Left forelimb (tissue), 1 donor: Measurements from ENCODE around the gene NOVA1.
"Not testable (repeated sequence)": the region's sequence is repeated elsewhere in the genome, so short reads cannot be mapped to it uniquely, and the experiment has no call there.

ENCODE experiments used
- DNase-seq: peaks from one replicate; pipeline ENCODE4 v3.0.0-alpha.2; 2018; ENCODE audit warnings: low spot score

The NOVA1 gene

DNA sequence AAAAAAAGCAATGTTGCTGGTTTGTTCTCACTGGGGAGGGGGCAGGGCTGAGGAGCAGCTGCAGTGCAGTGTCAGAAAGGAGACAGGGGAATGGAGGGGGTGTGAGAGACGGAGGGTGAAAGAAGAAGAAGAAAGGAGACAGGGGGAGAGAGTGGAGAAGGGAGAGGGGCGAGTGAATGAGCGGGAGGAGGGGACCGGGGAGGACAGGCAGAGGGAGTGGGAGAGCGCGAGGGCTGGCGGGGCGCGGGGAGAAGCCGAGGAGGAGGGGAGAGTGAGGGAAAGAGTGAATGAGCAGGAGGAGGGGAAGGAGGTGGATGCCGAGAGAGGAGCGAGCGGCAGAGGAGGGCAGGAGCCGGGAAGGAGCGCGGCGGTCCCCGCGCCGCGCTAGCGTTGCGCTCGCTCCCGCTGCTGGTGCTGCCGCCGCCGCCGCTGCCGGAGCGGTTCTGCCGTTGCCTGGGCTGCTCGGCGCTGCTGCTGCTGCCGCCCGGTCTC, at the start of gene NOVA1:
NOVA1 (minus strand) TSS at position 445 of the 492 bp plus-strand sequence. CDS start 597 bp downstream, outside the sequence.
- no peak for DNase-seq

DNA sequence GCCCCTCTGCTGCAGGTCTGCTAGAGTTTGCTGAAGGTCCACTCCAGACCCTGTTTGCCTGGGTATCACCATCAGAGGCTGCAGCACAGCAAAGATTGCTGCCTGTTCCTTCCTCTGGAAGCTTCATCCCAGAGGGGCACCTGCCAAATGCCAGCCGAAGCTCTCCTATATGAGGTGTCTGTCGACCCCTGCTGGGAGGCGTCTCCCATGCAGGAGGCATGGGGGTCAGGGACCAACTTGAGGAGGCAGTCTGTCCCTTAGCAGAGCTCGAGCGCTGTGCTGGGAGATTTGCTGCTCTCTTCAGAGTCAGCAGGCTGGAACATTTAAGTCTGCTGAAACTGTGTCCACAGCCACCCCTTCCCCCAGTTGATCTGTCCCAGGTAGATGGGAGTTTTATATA, 47.2 kb upstream of the NOVA1 start:
- DNase-seq, result not testable (repeated sequence)

- DNase-seq, result no peak
Measured at GRCh38 chr14:26636561-26636960, 38.7 kb upstream of the NOVA1 start.

DNA sequence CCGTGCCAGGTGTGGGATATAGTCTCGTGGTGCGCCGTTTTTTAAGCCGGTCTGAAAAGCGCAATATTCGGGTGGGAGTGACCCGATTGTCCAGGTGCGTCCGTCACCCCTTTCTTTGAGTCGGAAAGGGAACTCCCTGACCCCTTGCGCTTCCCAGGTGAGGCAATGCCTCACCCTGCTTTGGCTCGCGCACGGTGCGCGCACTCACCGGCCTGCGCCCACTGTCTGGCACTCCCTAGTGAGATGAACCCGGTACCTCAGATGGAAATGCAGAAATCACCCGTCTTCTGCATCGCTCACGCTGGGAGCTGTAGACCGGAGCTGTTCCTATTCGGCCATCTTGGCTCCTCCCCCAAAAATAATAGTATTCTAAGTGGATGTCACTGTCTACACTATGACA, 37.1 kb upstream of the NOVA1 start:
- not testable (repeated sequence) for DNase-seq

- no peak for DNase-seq
Measured at GRCh38 chr14:26626256-26626655, 28.4 kb upstream of the NOVA1 start.

DNA sequence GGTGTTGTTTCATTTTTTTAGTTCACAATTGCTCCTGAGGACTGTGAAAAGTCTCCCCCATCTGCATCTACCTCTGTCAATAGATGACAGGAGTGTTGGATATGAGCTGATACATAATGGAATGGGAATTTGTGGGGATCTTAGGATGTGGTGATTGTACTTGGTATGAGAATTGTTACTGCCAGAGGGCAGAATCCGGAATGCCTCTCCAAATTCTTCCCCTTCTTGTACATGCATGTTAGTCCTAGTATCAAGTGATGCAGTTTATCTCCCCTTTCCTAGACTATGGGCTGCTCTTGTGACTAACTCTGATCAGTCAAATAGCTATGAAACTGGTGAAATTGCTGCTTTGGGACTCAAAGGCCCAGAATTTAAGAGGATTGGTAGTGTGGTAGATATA, 24.8 kb upstream of the NOVA1 start:
- DNase-seq, result no peak

- no peak for DNase-seq
Measured at GRCh38 chr14:26621807-26622560, 24.2 kb upstream of the NOVA1 start.

- no peak for DNase-seq
Measured at GRCh38 chr14:26621364-26621763, 23.5 kb upstream of the NOVA1 start.

GRCh38 chr14:26611259-26611658, 13.4 kb upstream of the NOVA1 start:
- no peak for DNase-seq

- DNase-seq, result no peak
Measured at GRCh38 chr14:26606729-26607312, 9.0 kb upstream of the NOVA1 start.

GRCh38 chr14:26605602-26606001, 7.8 kb upstream of the NOVA1 start:
- DNase-seq, result no peak

DNA sequence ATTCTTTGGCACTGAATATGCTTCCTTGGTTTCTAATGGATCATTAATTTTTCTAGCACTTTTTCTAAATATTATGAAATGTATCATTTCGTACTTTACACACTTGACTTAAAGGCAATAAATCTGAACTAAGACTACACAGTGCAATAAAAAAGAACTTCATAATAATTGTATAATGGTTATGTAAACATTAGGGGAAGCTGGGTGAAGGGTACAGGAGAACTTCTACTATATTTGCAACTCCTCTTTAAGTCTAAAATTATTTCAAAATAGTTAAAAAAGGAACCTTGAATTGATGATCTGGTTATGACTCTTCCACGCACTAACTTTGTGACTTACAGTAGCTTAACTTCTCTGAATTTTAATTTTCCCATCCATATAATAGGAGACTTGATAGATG, 5.1 kb upstream of the NOVA1 start:
- DNase-seq, result no peak

- no peak for DNase-seq
Measured at GRCh38 chr14:26601856-26602255, 4.0 kb upstream of the NOVA1 start.

DNA sequence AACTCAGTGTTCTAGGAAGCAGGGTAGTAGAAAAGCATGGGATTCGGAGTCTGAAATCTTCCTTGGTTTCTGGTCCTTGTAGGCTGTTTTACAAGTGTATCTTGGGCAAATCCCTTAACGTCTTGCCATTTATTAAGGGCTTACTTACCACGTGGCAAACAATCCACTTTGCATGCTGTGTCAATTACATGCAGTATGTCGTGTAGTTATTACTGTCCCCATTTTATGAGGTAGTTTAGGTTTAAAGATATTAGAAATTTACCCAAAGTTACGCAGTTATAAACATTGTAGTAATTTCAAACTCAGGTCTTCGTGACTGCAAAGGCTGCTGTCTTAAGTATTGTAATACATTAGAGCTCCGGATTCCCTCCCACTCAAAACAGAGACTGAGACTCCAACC, 1.5 kb upstream of the NOVA1 start:
- DNase-seq, result no peak

GRCh38 chr14:26598672-26599131, 869 bp upstream of the NOVA1 start:
- peak; percentile 67 for DNase-seq

DNA sequence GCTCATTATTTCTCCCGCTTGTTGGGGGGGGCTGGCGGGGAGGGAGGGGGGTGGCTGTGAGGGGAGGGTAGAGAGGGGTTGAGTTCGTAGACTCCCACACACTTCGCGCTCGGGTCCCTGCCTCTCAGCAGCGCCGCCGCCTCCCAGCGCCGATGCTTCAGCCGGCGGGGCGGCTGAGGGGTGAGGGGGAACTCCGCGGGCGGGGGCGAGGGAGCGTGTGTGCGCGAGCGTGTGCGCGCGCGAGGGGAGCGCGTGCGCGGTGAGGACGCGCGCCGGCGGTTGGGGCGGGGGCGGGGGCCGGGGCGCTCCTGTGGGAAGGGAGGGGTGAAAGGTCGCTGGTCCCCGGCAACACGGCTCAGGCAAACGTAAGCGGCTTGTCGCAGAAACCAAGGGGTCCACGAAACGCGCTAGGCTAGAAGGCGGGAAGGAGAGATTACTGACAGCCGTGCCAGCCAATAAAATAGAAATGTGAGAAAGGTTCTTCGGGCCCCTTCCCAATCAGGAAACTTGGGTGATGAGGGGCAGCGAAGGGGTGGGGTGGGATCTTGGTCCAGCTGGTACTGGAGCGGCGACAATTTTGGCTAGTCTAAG, 343 bp upstream of the NOVA1 start:
- peak; percentile 94 for DNase-seq

GRCh38 chr14:26597071-26597588, 703 bp downstream of the NOVA1 start:
- DNase-seq, result peak; percentile 78

DNA sequence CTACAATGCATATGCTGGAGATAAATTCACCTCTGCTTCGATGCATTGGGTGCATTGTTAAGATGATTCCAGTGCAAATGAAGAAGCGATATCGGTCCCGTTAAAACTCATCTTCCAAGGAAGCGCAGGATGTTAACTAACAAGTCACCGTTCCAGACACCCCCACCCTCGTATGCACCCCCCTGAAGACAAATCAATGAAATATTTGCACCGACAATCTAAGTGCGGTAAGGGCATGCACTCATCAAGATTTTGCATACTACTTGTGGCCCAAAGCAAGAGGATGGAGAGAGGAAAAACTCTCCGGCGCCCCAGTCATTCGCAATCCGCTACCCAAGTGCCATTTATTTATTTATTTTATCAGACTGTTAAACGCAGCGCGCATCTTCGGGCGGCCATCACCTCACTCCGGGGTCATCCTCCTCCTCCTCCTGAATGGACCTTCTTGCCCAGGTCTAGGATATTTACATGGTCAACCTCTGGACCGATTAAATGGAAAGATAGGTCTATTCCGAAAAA, 1.2 kb downstream of the NOVA1 start:
- DNase-seq, result peak; percentile 65

DNA sequence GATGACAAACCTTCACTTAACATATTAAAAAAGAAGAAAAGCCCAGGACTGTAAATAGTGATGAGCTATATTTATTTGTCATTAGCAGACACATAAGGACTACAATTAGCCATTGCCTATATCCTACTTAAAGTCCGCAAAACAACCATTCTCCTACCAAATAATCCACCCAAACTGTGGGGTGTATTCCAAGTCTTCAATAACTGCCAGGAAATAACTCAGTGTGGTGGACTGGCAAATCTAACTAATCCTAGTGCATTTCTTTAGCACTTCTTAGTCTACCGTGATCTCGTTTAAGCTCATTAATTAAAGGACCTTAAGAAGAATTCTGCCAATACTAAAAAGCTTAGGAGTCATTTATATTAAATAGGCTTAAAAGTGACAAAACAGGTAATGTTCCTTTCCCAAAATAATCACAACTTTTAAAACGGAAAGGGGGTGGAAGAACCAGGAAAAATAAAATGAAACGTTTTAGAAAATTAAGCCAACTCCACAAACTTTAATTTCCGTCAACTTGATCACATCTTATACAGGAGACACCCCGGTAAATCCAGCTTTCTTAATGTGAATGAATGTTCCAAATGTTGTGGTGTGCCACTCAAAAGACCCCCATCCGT, 1.8 kb downstream of the NOVA1 start:
- no peak for DNase-seq

DNA sequence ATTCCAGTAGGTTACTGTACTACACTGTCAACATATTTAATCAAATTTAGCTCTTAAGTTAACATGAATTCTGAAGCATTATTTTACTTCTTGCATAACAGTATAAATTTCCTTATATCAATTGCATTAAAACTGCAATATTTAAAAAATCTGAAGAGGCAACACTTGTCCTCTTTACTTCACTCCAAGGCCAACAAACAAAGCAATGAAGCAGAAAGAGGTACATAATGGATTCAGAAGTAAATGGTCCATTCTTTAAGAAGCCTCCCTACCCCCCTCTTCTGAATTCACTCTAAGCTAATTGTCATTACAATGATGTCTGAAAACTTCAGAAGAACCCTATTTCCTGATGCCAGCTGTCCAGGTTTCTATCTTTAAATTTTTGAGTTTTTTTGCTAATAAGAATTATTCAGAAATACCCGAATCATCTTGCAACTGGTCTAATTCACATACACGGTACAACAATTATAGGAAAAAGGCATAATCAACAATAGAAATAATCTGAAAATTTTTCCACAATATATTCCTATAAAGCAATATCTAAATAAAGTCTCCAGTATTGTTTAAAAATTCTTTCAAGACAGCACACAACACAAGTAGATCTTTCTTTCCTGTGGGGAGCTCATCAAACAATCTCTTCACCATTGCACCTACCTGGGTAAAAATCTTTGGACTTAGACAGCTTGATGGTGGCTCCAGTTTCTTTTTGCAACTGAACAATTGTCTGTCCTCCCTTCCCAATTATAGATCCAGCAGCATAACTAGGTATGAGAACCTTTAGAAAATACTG, 2.9 kb downstream of the NOVA1 start:
- DNase-seq, result no peak

DNA sequence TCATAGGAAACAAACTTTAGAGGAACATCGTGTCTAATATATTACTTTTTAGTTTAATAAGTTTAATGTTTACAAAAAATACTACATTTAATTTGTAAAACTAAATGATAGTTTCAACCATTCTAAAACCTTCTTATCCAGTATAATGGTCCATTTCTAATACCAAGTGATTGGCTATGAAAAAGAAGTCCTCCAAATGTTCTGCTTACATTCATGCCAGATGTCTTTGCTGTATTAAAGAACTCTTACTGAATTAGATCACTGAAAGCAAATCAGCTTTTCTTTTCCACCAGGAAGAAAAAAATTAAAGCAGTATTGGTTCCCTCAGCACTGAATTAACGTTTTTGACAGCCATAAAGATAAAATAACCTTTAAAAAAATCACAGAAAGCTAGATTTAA, 3.7 kb downstream of the NOVA1 start:
- DNase-seq, result no peak
